KMS-11 (cell line): ENCODE measurements around the gene PRKAR1B.

Experiments
- H2AFZ ChIP-seq: fragments of 200-600 bp; sonication (generic); 2 replicates; pipeline ENCODE4 v1.6.1; 2016; ENCODE audit warnings: antibody characterized with exemption, mixed run types, low read depth
- H3K27ac ChIP-seq: fragments of 200-600 bp; sonication (generic); 2 replicates; pipeline ENCODE4 v1.6.1; 2016; ENCODE audit warnings: mild to moderate bottlenecking, mixed run types
- H3K27me3 ChIP-seq: fragments of 200-600 bp; sonication (generic); 2 replicates; pipeline ENCODE4 v1.6.1; 2017; ENCODE audit warnings: mild to moderate bottlenecking, low read depth, mixed run types, moderate library complexity; ENCODE audit not compliant: insufficient read depth
- H3K36me3 ChIP-seq: fragments of 200-600 bp; sonication (generic); 2 replicates; pipeline ENCODE4 v1.6.1; 2017; ENCODE audit warnings: mild to moderate bottlenecking, mixed run types; ENCODE audit not compliant: insufficient read depth
- H3K4me1 ChIP-seq: fragments of 200-600 bp; sonication (generic); 2 replicates; pipeline ENCODE4 v1.6.1; 2016; ENCODE audit warnings: mild to moderate bottlenecking, low read depth, mixed run types; ENCODE audit not compliant: poor library complexity, severe bottlenecking
- H3K4me2 ChIP-seq: fragments of 200-600 bp; sonication (generic); 2 replicates; pipeline ENCODE4 v1.7.0; 2016; ENCODE audit warnings: mild to moderate bottlenecking, mixed run types
- H3K4me3 ChIP-seq: fragments of 200-600 bp; sonication (generic); IDR thresholded peaks from 2 replicates; pipeline ENCODE4 v1.6.1; 2017; ENCODE audit warnings: low read depth, low read length, mixed read lengths; ENCODE audit not compliant: insufficient read depth
- H3K79me2 ChIP-seq: fragments of 200-600 bp; sonication (generic); 2 replicates; pipeline ENCODE4 v1.6.1; 2016; ENCODE audit warnings: low read depth, mixed run types; ENCODE audit not compliant: insufficient read depth
- H3K9ac ChIP-seq: fragments of 200-600 bp; sonication (generic); 2 replicates; pipeline ENCODE4 v1.6.1; 2016; ENCODE audit warnings: mild to moderate bottlenecking, mixed run types
- H4K20me1 ChIP-seq: fragments of 200-600 bp; sonication (generic); 2 replicates; pipeline ENCODE4 v1.6.1; 2016; ENCODE audit warnings: mild to moderate bottlenecking, mixed run types; ENCODE audit not compliant: insufficient read depth
- TF ChIP-seq, protein P1 (sequence below): fragments of 200-600 bp; sonication (generic); conservative IDR thresholded peaks from 2 replicates; pipeline ENCODE4 v1.6.1; 2017; ENCODE audit warnings: low read depth, mild to moderate bottlenecking, antibody characterized with exemption, low read length, moderate library complexity, mixed read lengths

Gene PRKAR1B

DNA sequence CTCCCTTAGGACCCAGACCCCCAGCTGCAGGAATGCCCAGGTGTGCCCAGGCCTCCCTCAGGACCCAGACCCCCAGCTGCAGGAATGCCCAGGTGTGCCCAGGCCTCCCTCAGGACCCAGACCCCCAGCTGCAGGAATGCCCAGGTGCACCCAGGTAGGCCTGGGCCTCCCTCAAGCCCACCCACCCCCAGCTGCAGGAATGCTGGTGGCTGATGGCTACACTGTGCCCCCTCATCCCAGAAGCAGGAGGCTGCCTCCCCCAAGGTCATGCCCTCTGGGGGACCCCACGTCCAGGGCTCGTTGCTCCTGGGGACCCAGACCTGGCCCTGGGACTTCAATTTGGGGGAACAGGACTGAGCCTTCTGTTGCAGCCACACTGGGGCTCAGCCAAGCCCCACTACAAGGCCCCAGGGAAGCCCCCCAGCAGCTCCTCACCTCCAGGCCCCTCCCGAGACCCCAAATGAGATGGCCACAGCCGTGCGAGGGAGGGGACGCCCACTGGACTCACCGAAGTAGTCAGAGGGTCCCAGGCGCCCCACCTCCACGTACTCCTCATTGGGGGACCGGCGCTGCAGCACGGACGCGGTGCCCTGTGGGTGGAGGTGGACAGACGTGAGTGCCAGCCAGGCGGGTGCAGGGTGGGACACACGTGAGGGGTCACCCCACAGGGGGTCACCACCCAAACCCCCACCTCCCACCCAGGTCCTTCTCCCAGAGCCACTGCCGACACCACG lies 176.0 kb downstream of the PRKAR1B start:
- no peak overlapping the region for H3K9ac ChIP-seq
- H3K4me2 ChIP-seq = no peak overlapping the region
- H3K79me2 ChIP-seq = no peaks in the 10 kb centered on the region
- no peak overlapping the region for H2AFZ ChIP-seq
- TF ChIP-seq, protein P1, sequence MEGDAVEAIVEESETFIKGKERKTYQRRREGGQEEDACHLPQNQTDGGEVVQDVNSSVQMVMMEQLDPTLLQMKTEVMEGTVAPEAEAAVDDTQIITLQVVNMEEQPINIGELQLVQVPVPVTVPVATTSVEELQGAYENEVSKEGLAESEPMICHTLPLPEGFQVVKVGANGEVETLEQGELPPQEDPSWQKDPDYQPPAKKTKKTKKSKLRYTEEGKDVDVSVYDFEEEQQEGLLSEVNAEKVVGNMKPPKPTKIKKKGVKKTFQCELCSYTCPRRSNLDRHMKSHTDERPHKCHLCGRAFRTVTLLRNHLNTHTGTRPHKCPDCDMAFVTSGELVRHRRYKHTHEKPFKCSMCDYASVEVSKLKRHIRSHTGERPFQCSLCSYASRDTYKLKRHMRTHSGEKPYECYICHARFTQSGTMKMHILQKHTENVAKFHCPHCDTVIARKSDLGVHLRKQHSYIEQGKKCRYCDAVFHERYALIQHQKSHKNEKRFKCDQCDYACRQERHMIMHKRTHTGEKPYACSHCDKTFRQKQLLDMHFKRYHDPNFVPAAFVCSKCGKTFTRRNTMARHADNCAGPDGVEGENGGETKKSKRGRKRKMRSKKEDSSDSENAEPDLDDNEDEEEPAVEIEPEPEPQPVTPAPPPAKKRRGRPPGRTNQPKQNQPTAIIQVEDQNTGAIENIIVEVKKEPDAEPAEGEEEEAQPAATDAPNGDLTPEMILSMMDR = no peak
- H3K36me3 ChIP-seq = no peaks in the 10 kb centered on the region
- no peaks in the 10 kb centered on the region for H4K20me1 ChIP-seq
- no peak overlapping the region for H3K27ac ChIP-seq
- H3K4me1 ChIP-seq = no peaks in the 10 kb centered on the region
- H3K27me3 ChIP-seq = no peaks in the 10 kb centered on the region
- no peak overlapping the region for H3K4me3 ChIP-seq

DNA sequence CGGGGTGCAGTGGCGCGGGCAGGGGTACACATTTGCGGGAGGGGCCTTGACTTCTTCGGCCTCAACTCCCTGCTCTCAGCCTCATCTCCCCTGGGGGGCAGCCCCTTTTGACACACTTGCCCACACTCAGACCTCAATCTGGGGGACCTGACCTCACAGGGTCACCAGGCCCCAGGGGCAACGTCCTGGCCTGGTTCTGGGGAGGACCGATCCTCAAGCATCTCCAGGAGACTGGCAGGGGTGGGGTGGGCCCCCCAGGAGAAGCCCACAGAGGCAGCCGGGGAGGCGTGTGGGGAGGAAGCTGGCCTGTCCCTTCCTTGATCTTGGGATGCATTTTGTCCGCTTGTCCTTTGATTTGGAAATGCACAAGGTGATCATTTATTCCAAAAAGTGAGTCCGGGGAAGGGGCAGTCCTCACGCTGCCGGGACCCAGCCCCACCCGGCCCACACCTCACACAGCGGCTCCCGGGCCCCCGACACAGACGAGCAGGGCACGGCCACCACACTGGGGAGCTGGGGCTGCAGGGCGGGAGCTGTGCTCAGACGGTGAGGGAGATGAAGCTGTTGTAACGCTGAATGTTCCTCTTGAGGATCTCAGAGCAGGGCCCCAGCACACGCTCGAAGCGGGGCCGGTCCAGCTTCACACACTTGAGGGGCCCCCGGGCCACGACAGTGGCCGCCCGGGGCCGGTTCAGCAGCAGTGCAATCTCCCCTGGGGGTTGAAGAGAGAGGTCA lies 177.0 kb downstream of the PRKAR1B start:
- H3K27ac ChIP-seq = no peak overlapping the region
- no peaks in the 10 kb centered on the region for H3K27me3 ChIP-seq
- H3K4me1 ChIP-seq = no peaks in the 10 kb centered on the region
- H3K9ac ChIP-seq = no peak overlapping the region
- no peak overlapping the region for H2AFZ ChIP-seq
- H4K20me1 ChIP-seq = no peaks in the 10 kb centered on the region
- TF ChIP-seq, protein P1 = no peak
- no peaks in the 10 kb centered on the region for H3K79me2 ChIP-seq
- no peak overlapping the region for H3K4me3 ChIP-seq
- H3K36me3 ChIP-seq = no peaks in the 10 kb centered on the region
- no peak overlapping the region for H3K4me2 ChIP-seq

DNA sequence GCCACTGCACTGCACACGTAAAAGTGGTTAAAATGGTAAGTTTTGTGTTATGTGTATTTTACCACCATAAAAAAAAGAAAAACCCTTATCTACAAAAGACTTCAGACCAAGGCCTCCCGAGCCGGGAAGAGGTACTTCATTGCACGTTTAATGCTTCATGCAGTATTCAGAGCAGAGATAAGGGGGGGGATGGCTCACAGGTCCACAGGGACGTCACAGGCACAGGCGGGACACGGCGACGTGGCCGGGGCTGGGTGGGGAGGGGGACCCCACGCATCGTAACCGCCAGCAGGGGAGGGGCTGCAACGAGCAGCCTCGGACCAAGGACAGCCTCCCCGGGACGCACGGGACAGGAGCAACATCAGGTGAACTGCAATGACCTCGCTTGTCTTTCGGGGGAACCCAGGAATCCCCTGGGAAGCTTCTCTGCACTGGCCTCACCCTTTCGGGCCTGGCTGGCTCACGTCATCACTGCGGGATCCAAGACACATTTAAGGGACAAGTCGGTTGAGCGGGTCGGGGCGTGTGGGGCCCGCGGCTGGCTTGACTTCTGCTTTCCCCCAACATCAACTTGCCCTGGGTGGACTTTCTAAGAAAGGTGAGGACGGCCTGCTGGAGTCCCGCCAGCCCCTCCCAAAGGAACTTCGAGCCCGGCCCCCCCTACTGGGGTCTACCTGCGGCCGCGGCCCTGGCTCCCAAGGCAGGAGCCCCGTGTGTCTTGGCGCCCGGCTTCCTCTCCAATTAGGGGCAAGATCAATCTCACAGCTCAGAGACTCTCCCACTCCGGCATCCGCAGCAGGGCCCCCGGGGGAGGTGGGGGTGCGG lies 177.8 kb downstream of the PRKAR1B start:
- H3K79me2 ChIP-seq = no peaks in the 10 kb centered on the region
- no peak overlapping the region for H3K4me3 ChIP-seq
- no peaks in the 10 kb centered on the region for H3K36me3 ChIP-seq
- H3K4me2 ChIP-seq = no peak overlapping the region
- no peak overlapping the region for H2AFZ ChIP-seq
- no peaks in the 10 kb centered on the region for H4K20me1 ChIP-seq
- H3K4me1 ChIP-seq = no peaks in the 10 kb centered on the region
- no peak overlapping the region for H3K9ac ChIP-seq
- TF ChIP-seq, protein P1 = no peak
- H3K27ac ChIP-seq = no peak overlapping the region
- H3K27me3 ChIP-seq = no peaks in the 10 kb centered on the region

DNA sequence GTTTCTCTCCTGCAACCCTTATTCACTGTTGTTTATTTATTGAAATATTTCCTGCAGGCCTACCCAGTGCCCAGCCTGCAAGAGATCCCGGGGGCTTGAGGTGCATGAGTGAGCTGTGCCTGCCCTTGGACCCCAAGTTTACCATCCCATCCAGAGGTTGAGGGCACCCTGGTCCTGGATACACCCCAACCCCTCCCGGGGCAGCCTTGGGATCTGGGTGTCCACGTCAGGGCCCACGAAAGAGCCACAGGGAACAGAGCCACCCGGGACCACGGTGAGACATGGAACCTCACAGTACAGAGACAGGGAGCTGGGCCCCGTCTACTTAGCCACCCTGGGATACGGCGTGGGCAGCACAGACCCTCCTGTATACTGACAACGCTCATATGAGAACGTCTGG lies 178.7 kb downstream of the PRKAR1B start:
- TF ChIP-seq, protein P1 = no peak
- Histone ChIP-seq H3K27ac (no peak overlapping the region), H2AFZ (no peak overlapping the region), H3K4me3 (no peak overlapping the region), H3K36me3 (no peaks in the 10 kb centered on the region), H3K79me2 (no peaks in the 10 kb centered on the region), H3K4me2 (no peak overlapping the region), H3K9ac (no peak overlapping the region), H3K27me3 (no peaks in the 10 kb centered on the region), H4K20me1 (no peaks in the 10 kb centered on the region), H3K4me1 (no peaks in the 10 kb centered on the region)
